GM12864 (cell line): ENCODE data around the gene MARK3.

Experiments used
- DNase-seq: peaks from one replicate; pipeline ENCODE4 v3.0.0-alpha.2; 2011; ENCODE audit warnings: low read depth
- H3K4me3 ChIP-seq: 2 replicates; pipeline ENCODE4 v1.5.1; 2011; ENCODE audit warnings: mild to moderate bottlenecking, low read depth, low read length, control low read depth
- CTCF ChIP-seq: IDR thresholded peaks from 2 replicates; pipeline ENCODE4 v1.5.1; 2011; ENCODE audit warnings: low read depth, mild to moderate bottlenecking, moderate library complexity, low read length, control low read depth, inconsistent platforms; ENCODE audit errors: missing control alignments

Gene MARK3

GRCh38 chr14:103366741-103367140 is 18.5 kb upstream of the MARK3 start:
- TF ChIP-seq CTCF = no peak
- no peak overlapping the region for H3K4me3 ChIP-seq
- no peak for DNase-seq

GRCh38 chr14:103367995-103368394 is 17.2 kb upstream of the MARK3 start:
- no peak for DNase-seq
- no peak for TF ChIP-seq CTCF
- H3K4me3 ChIP-seq = no peak overlapping the region

- no peak overlapping the region for H3K4me3 ChIP-seq
- DNase-seq = no peak
- no peak for TF ChIP-seq CTCF
Measured at GRCh38 chr14:103370087-103370486, 15.1 kb upstream of the MARK3 start.

GRCh38 chr14:103372017-103372416 is 13.2 kb upstream of the MARK3 start:
- no peak overlapping the region for H3K4me3 ChIP-seq
- TF ChIP-seq CTCF = no peak
- DNase-seq = no peak

GRCh38 chr14:103372552-103373304 is 12.5 kb upstream of the MARK3 start:
- no peak for DNase-seq
- TF ChIP-seq CTCF = no peak
- H3K4me3 ChIP-seq = no peak overlapping the region

- no peak for DNase-seq
- no peak for TF ChIP-seq CTCF
- H3K4me3 ChIP-seq = peak overlapping the region; percentile 14; the same call in 1 of the 2 replicates
Measured at GRCh38 chr14:103374121-103374520, 11.1 kb upstream of the MARK3 start.

- DNase-seq = no peak
- no peak for TF ChIP-seq CTCF
- H3K4me3 ChIP-seq = no peak overlapping the region
Measured at GRCh38 chr14:103377522-103378037, 7.6 kb upstream of the MARK3 start.
